Tibial nerve (tissue), 4 donors: ENCODE measurements around the gene AUH. TPM values are rescaled to one million over a fixed set of nuclear protein-coding genes. Genes with fewer than 3 reads are reported as not detected.

Experiments
- DNase-seq, 2 donors: peaks; one replicate each; pipeline ENCODE4 v3.0.0-alpha.2; 2019; ENCODE audit warnings: low spot score in 2 of 2
- H3K27ac ChIP-seq, 4 donors: fragments of 200-600 bp; sonication (generic) in 3 of 4; one replicate each; pipeline ENCODE4 v1.5.1; 2017 to 2019; ENCODE audit warnings: mild to moderate bottlenecking in 1 of 4
- H3K27me3 ChIP-seq, 2 donors: fragments of 200-600 bp; sonication (generic) in 1 of 2; one replicate each; pipeline versions ENCODE4 v1.5.1 to v1.6.0; 2017 to 2019
- H3K36me3 ChIP-seq, 3 donors: fragments of 200-600 bp; sonication (generic); one replicate each; pipeline ENCODE4 v1.5.1; 2018 to 2019
- H3K4me1 ChIP-seq, 4 donors: fragments of 200-600 bp; sonication (generic) in 3 of 4; one replicate each; pipeline ENCODE4 v1.5.1; 2017 to 2019
- H3K4me3 ChIP-seq, 4 donors: fragments of 200-600 bp; sonication (generic) in 3 of 4; one replicate each; pipeline ENCODE4 v1.5.1; 2017 to 2019; ENCODE audit warnings: mild to moderate bottlenecking in 1 of 4, moderate library complexity in 1 of 4
- H3K9me3 ChIP-seq, 4 donors: fragments of 200-600 bp; sonication (generic) in 3 of 4; one replicate each; pipeline ENCODE4 v1.5.1; 2017 to 2019
- EP300 ChIP-seq, 2 donors: sonication (generic); formaldehyde crosslinking; IDR thresholded peaks; one replicate each; pipeline ENCODE4 v1.6.1; 2017; ENCODE audit warnings: antibody characterized with exemption in 2 of 2, mild to moderate bottlenecking in 1 of 2
- POLR2A ChIP-seq, 2 donors: fragments of 450-650 bp; IDR thresholded peaks; one replicate each; pipeline ENCODE4 v1.6.1; 2017; ENCODE audit warnings: antibody characterized with exemption in 2 of 2, mild to moderate bottlenecking in 2 of 2, moderate library complexity in 2 of 2
- WGBS, 2 donors: methylation state at CpG; one replicate each; pipeline ENCODE4 v1.1.5; 2018; 5-methylcytosine and 5-hydroxymethylcytosine counted together
- total RNA-seq, 4 donors: library from RNA; depleted of rRNA; stranded (reverse); fragments of >200 nt; gene quantifications; one replicate each; pipeline ENCODE4 v1.1.0, GENCODE V29; 2016
- TF ChIP-seq, protein P1 (sequence below), 5 experiments: fragments of 200-600 bp in 3 of 5; fragments of 450-650 bp in 2 of 5; sonication (generic) in 3 of 5; IDR thresholded peaks; one replicate each; pipeline ENCODE4 v1.5.1; 2016 to 2019; ENCODE audit warnings: antibody characterized with exemption in 5 of 5, mild to moderate bottlenecking in 3 of 5, moderate library complexity in 2 of 5

The AUH gene
- total RNA-seq, 4 donors from 2014 or later: 40.5 to 70.1 (median 44.9) TPM

DNA sequence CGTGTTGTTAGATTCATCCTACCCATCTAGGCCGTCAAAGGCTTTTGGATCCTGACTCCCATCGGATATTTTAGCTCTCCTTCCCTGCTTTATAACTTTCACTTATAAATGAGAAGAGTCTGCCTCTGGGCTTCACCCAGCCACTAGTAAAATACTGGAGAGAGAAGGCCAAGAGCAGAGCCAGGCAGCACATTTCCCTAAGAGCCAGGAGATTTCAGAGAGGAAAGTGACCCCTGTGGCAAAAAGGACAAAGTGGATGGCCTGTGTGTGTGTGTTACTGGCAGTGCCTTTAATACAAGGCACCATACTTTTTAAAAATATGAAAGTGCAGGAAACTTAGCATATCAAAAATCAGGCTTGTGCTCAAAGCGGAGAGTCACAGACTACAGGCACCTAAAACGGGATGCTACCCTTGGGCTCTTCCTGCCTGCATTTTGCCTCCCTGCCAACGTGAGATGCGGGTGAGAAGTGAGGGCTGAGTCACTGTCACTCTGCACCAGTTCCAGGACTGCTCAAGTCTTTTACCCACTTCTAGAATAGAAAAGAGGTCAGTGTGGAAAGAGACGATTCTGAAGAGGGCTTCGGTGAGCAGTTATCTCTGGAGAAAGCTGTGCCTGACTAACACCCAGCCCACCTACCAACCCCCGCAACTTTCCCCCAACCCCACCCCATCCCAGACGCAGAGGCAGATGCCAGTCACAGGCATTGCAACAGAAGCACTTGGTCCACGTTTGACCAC, 46.0 kb upstream of the AUH start:
- peaks cover 7 to 46% (median 12%) of the 10 kb centered on the region in 3 donors for H3K36me3 ChIP-seq
- TF ChIP-seq EP300 (IDR thresholded peaks at IDR 0.05): no peak
- TF ChIP-seq, protein P1, sequence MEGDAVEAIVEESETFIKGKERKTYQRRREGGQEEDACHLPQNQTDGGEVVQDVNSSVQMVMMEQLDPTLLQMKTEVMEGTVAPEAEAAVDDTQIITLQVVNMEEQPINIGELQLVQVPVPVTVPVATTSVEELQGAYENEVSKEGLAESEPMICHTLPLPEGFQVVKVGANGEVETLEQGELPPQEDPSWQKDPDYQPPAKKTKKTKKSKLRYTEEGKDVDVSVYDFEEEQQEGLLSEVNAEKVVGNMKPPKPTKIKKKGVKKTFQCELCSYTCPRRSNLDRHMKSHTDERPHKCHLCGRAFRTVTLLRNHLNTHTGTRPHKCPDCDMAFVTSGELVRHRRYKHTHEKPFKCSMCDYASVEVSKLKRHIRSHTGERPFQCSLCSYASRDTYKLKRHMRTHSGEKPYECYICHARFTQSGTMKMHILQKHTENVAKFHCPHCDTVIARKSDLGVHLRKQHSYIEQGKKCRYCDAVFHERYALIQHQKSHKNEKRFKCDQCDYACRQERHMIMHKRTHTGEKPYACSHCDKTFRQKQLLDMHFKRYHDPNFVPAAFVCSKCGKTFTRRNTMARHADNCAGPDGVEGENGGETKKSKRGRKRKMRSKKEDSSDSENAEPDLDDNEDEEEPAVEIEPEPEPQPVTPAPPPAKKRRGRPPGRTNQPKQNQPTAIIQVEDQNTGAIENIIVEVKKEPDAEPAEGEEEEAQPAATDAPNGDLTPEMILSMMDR (IDR thresholded peaks at IDR 0.05): no peak
- TF ChIP-seq POLR2A (IDR thresholded peaks at IDR 0.05): no peak
- WGBS, 2 donors: 87 to 89% methylated on average over 12 of the region's 12 CpGs
- no peak overlapping the region for H3K27ac ChIP-seq
- H3K4me1 ChIP-seq: peaks cover 0 to 8% (median 2%) of the 10 kb centered on the region in 4 donors
- H3K27me3 ChIP-seq: no peaks in the 10 kb centered on the region
- no peaks in the 10 kb centered on the region for H3K9me3 ChIP-seq
- DNase-seq: no peak
- no peak overlapping the region for H3K4me3 ChIP-seq

DNA sequence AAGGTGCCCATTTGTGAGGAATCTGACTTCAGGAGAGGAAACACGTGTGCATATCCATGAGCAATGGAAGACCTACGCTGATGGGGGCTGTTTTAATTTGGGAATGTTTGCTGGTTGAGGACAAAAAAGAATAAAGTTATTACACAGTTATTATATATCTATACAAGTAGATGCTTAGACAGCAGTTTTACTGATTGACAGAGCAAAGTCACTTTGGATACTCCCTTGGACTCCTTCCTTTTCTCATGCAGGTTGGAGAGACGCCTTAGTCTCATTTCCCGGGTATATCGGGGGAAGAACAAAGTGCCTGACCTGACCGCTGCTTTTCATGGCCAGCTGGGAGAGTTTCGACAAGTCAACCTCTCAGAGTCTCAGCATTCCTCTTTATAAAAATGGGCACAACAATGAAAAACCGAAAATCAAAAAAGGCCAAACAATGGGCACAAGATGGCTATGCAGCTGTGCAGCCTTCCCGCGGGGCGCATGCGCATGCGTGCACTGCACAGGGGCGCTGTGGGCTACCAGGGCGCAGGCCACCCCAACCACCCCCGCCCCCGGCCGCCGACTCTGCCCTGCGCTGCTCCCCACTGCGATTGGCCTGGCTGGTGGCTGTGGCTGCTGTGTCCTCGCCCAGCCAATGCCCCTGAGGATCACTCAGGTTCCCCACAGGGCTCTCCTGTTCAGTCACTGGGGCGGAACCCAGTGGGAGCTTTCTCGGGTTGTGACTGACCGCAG, 43.8 kb upstream of the AUH start:
- WGBS, 2 donors: 93 to 94% methylated on average over 24 of the region's 25 CpGs
- DNase-seq: no peak
- Histone ChIP-seq H3K4me1 (no peaks in the 10 kb centered on the region), H3K36me3 (peaks cover 7 to 44% (median 12%) of the 10 kb centered on the region in 3 donors), H3K27ac (no peak overlapping the region), H3K9me3 (no peaks in the 10 kb centered on the region), H3K4me3 (no peak overlapping the region), H3K27me3 (no peaks in the 10 kb centered on the region)
- TF ChIP-seq POLR2A (IDR thresholded peaks at IDR 0.05) (no peak), EP300 (IDR thresholded peaks at IDR 0.05) (no peak)
- TF ChIP-seq, protein P1 (IDR thresholded peaks at IDR 0.05): no peak

DNA sequence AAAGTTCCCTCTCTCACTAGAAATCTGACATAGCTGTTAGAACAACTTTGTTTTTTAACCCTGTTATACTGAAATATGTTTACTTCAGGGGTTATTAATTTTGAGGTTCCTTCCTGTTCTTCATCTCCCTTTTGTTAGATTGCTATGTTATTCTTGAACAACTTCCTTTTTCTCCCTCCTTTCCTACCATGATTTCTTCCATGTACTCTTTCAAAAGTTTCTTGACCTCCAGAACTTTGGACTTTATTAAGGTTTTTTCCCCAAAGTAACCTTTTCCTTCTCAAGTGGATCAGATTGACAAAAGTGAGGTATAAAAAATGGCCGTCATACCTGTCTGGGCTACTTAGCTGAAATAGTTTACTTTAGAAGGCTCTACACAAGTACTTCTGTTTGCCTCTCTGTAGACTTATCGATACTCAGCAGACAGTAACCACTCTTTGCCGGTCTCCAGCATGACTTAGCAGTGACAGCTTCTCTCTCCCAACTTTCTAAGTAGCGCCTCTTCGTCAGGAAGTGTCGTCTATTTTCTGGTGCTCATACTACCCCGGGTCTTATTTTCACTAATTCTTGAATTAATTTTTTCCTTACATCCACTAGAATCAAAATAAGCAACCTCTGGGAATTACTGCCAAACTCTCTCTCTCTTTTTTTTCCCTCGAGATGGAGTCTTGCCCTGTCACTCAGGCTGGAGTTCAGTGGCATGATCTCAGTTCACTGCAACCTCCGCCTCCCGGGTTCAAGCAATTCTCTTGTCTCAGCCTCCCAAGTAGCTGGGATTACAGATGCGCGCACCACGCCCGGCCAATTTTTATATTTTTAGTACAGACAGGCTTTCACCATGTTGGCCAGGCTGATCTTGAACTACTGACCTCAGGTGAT, 42.2 kb upstream of the AUH start:
- Histone ChIP-seq H3K27me3 (no peaks in the 10 kb centered on the region), H3K36me3 (peaks cover 0 to 28% (median 4%) of the 10 kb centered on the region in 3 donors), H3K9me3 (no peaks in the 10 kb centered on the region), H3K4me1 (no peaks in the 10 kb centered on the region), H3K4me3 (no peak overlapping the region), H3K27ac (no peak overlapping the region)
- WGBS, 2 donors: 84 to 86% methylated on average over 14 of the region's 14 CpGs
- no peak for DNase-seq
- TF ChIP-seq POLR2A (IDR thresholded peaks at IDR 0.05) (no peak), EP300 (IDR thresholded peaks at IDR 0.05) (no peak)
- TF ChIP-seq, protein P1 (IDR thresholded peaks at IDR 0.05): no peak

DNA sequence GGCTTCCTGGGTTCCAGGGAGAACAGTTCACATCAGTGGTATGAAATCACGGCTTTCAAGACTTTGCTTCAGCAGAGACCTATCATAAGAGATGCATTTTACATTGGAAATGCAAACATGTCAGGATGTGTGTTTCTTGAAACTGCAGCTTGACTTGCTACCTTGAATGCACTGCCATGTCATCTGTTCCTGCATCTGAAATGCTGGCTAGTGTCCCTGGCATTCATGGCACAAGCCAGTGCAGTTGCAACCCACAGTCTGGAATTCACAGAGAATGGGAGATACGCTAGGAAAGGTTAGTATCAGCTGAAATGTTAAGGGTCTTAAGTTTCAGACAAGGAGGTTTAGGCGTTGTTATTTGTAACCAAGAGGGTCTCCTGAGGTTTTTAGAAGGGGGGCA, 37.2 kb upstream of the AUH start:
- no peaks in the 10 kb centered on the region for H3K9me3 ChIP-seq
- no peak overlapping the region for H3K27ac ChIP-seq
- H3K36me3 ChIP-seq: no peaks in the 10 kb centered on the region
- H3K4me1 ChIP-seq: no peaks in the 10 kb centered on the region
- no peaks in the 10 kb centered on the region for H3K27me3 ChIP-seq
- no peak for DNase-seq
- WGBS, 2 donors: 82 to 94% methylated on average over 3 of the region's 3 CpGs
- H3K4me3 ChIP-seq: no peak overlapping the region
- TF ChIP-seq EP300 (IDR thresholded peaks at IDR 0.05) (no peak), POLR2A (IDR thresholded peaks at IDR 0.05) (no peak)
- TF ChIP-seq, protein P1 (IDR thresholded peaks at IDR 0.05): no peak
